Osteoblast (primary cell): Measurements from ENCODE around the gene KIAA1217. TPM values are rescaled to one million over a fixed set of nuclear protein-coding genes. Genes with fewer than 3 reads are reported as not detected.
A peak's percentile ranks its signal among the peaks of the same experiment; 100 is the strongest.

Source experiments
- DNase-seq: peaks from one replicate; pipeline ENCODE4 v3.0.0; 2011; ENCODE audit warnings: low spot score, mixed read lengths; ENCODE audit not compliant: insufficient read length; ENCODE audit errors: missing footprints
- H2AFZ ChIP-seq: 2 replicates; pipeline ENCODE4 v1.6.0; 2011; ENCODE audit warnings: mild to moderate bottlenecking, low read length
- H3K27ac ChIP-seq: 2 replicates; pipeline ENCODE4 v1.5.1; 2011; ENCODE audit warnings: mild to moderate bottlenecking, low read depth, low read length, moderate library complexity
- H3K27me3 ChIP-seq: 2 replicates; pipeline ENCODE4 v1.6.0; 2012; ENCODE audit warnings: mild to moderate bottlenecking, control low read depth, inconsistent platforms, low read length, moderate library complexity; ENCODE audit not compliant: insufficient read depth
- H3K36me3 ChIP-seq: 2 replicates; pipeline ENCODE4 v1.5.1; 2011; ENCODE audit warnings: mild to moderate bottlenecking, low read length, control low read depth, moderate library complexity; ENCODE audit not compliant: insufficient read depth
- H3K4me1 ChIP-seq: 2 replicates; pipeline ENCODE4 v1.5.1; 2011; ENCODE audit warnings: mild to moderate bottlenecking, low read length, control low read depth, moderate library complexity; ENCODE audit not compliant: insufficient read depth
- H3K4me2 ChIP-seq: 2 replicates; pipeline ENCODE4 v1.6.0; 2011; ENCODE audit warnings: mild to moderate bottlenecking, low read length; ENCODE audit not compliant: insufficient read depth
- H3K4me3 ChIP-seq: fragments of 200-600 bp; sonication (generic); 3 replicates; pipeline ENCODE4 v1.5.1; 2012; ENCODE audit warnings: mild to moderate bottlenecking, low read length, inconsistent platforms; ENCODE audit not compliant: insufficient read depth
- H3K79me2 ChIP-seq: 2 replicates; pipeline ENCODE4 v1.6.0; 2012; ENCODE audit warnings: mild to moderate bottlenecking, low read length, control low read depth, inconsistent platforms; ENCODE audit not compliant: insufficient read depth
- H3K9me3 ChIP-seq: 2 replicates; pipeline ENCODE4 v1.5.1; 2011; ENCODE audit warnings: low read depth, low read length, control low read depth
- H4K20me1 ChIP-seq: 2 replicates; pipeline ENCODE4 v1.6.0; 2012; ENCODE audit warnings: mild to moderate bottlenecking, low read length, control low read depth; ENCODE audit not compliant: insufficient read depth
- CTCF ChIP-seq: IDR thresholded peaks from 2 replicates; pipeline ENCODE4 v1.5.1; 2011; ENCODE audit warnings: mild to moderate bottlenecking, low read depth, low read length, moderate library complexity; ENCODE audit errors: extremely low read depth
- total RNA-seq: library from RNA; depleted of rRNA; stranded (reverse); fragments of >200 nt; gene quantifications from 2 replicates; pipeline ENCODE4 v1.2.3, GENCODE V29; 2012

KIAA1217 gene
- total RNA-seq, 1 donor: 51.0 TPM

- H3K27me3 ChIP-seq: no peaks in the 10 kb centered on the region
- peak overlapping the region; percentile 72 for H3K4me3 ChIP-seq
- no peak for TF ChIP-seq CTCF
- peaks cover 68% of the 10 kb centered on the region for H3K4me1 ChIP-seq
- no peaks in the 10 kb centered on the region for H4K20me1 ChIP-seq
- H3K9me3 ChIP-seq: no peaks in the 10 kb centered on the region
- no peaks in the 10 kb centered on the region for H3K36me3 ChIP-seq
- peaks cover 23% of the 10 kb centered on the region for H3K79me2 ChIP-seq
- peak overlapping the region; percentile 89 for H3K4me2 ChIP-seq
- peak overlapping the region; percentile 75 for H3K27ac ChIP-seq
- H2AFZ ChIP-seq: peak overlapping the region; percentile 49
- DNase-seq: no peak
Measured at GRCh38 chr10:24449321-24449740, 240.4 kb downstream of the KIAA1217 start.

GRCh38 chr10:24449769-24450310, 240.9 kb downstream of the KIAA1217 start:
- no peak for DNase-seq
- Histone ChIP-seq H3K27me3 (no peaks in the 10 kb centered on the region), H3K27ac (peak overlapping the region; percentile 75), H3K9me3 (no peaks in the 10 kb centered on the region), H3K4me1 (peaks cover 64% of the 10 kb centered on the region), H4K20me1 (no peaks in the 10 kb centered on the region), H3K79me2 (peaks cover 28% of the 10 kb centered on the region), H2AFZ (peak overlapping the region; percentile 49), H3K36me3 (no peaks in the 10 kb centered on the region), H3K4me2 (peak overlapping the region; percentile 89), H3K4me3 (peak overlapping the region; percentile 72)
- TF ChIP-seq CTCF: no peak

- Histone ChIP-seq H3K36me3 (no peaks in the 10 kb centered on the region), H3K4me3 (peak overlapping the region; percentile 35), H3K79me2 (peaks cover 32% of the 10 kb centered on the region), H3K27ac (peak overlapping the region; percentile 75), H3K9me3 (no peaks in the 10 kb centered on the region), H4K20me1 (no peaks in the 10 kb centered on the region), H2AFZ (peak overlapping the region; percentile 74), H3K4me2 (peak overlapping the region; percentile 89), H3K4me1 (peaks cover 70% of the 10 kb centered on the region), H3K27me3 (no peaks in the 10 kb centered on the region)
- TF ChIP-seq CTCF: no peak
- no peak for DNase-seq
Measured at GRCh38 chr10:24451325-24451820, 242.4 kb downstream of the KIAA1217 start.

- no peak for TF ChIP-seq CTCF
- Histone ChIP-seq H4K20me1 (no peaks in the 10 kb centered on the region), H3K4me2 (peak overlapping the region; percentile 89), H3K36me3 (no peaks in the 10 kb centered on the region), H3K27ac (no peak overlapping the region), H3K79me2 (peaks cover 32% of the 10 kb centered on the region), H3K4me3 (no peak overlapping the region), H3K27me3 (no peaks in the 10 kb centered on the region), H3K9me3 (no peaks in the 10 kb centered on the region), H3K4me1 (peaks cover 63% of the 10 kb centered on the region), H2AFZ (no peak overlapping the region)
- DNase-seq: no peak
Measured at GRCh38 chr10:24452030-24452429, 243.1 kb downstream of the KIAA1217 start.
